Subcutaneous adipose tissue (tissue), 4 donors: Measurements from ENCODE around the gene CFD. TPM values are rescaled to one million over a fixed set of nuclear protein-coding genes. Genes with fewer than 3 reads are reported as not detected.

ENCODE experiments used
- CTCF ChIP-seq: fragments of 450-650 bp; IDR thresholded peaks from one replicate; pipeline ENCODE4 v1.5.1; 2016; ENCODE audit warnings: low read depth, mild to moderate bottlenecking, control low read depth, antibody characterized with exemption, moderate library complexity
- total RNA-seq, 4 donors: library from RNA; depleted of rRNA; stranded (reverse); fragments of >200 nt; gene quantifications; one replicate each; pipeline ENCODE4 v1.1.0, GENCODE V29; 2016

Gene CFD
- total RNA-seq, 4 donors from 2014 or later: 1,847 to 6,869 (median 2,488) TPM

- TF ChIP-seq CTCF: no peak
These were observed 30.3 kb downstream of the CFD start for GRCh38 chr19:889662-890295.

GRCh38 chr19:890831-891230, 31.4 kb downstream of the CFD start:
- no peak for TF ChIP-seq CTCF

GRCh38 chr19:892243-892893, 32.9 kb downstream of the CFD start:
- TF ChIP-seq CTCF: no peak

- TF ChIP-seq CTCF: no peak
These were observed 33.6 kb downstream of the CFD start, which contains the start of the genes MED16 and RNU6-9 for GRCh38 chr19:892894-893689. MED16 (minus strand) TSS chr19:893187; CDS start chr19:891131, 2,056 bp downstream. RNU6-9 (plus strand) TSS chr19:893484.

GRCh38 chr19:896434-896833, 37.0 kb downstream of the CFD start:
- no peak for TF ChIP-seq CTCF

GRCh38 chr19:896999-897398, 37.5 kb downstream of the CFD start:
- TF ChIP-seq CTCF: no peak
